Measurements from ENCODE around the gene C2orf74.
"Not testable (repeated sequence)": the region's sequence is repeated elsewhere in the genome, so short reads cannot be mapped to it uniquely, and the experiment has no call there.

C2orf74 gene

GRCh38 chr2:61138859-61139258 is 23.1 kb upstream of the C2orf74 start:
- Histone ChIP-seq H3K9ac (ENCODE audit: low read length) (no peak overlapping the region), H2AFZ (ENCODE audit: low read depth, low read length) (no peak overlapping the region), H3K27me3 (ENCODE audit: low read depth, low read length) (no peaks in the 10 kb centered on the region), H3K4me2 (ENCODE audit: low read length) (no peak overlapping the region), H3K27ac (ENCODE audit: low read length) (no peak overlapping the region), H3K4me3 (ENCODE audit: low read length) (no peak overlapping the region), H3K4me1 (ENCODE audit: low read length) (no peaks in the 10 kb centered on the region), H3K36me3 (replicated peaks; ENCODE audit: low read depth, low read length) (no peaks in the 10 kb centered on the region), H3K9me3 (ENCODE audit: insufficient read depth, low read length) (no peaks in the 10 kb centered on the region), H4K20me1 (ENCODE audit: insufficient read depth, low read length) (no peaks in the 10 kb centered on the region), H3K79me2 (ENCODE audit: low read length) (no peaks in the 10 kb centered on the region)
- no peak for TF ChIP-seq EZH2phosphoT487 (IDR thresholded peaks at IDR 0.05; ENCODE audit: low read depth)
- no peak for TF ChIP-seq CTCF (IDR thresholded peaks at IDR 0.05; ENCODE audit: low read depth, low read length)

DNA sequence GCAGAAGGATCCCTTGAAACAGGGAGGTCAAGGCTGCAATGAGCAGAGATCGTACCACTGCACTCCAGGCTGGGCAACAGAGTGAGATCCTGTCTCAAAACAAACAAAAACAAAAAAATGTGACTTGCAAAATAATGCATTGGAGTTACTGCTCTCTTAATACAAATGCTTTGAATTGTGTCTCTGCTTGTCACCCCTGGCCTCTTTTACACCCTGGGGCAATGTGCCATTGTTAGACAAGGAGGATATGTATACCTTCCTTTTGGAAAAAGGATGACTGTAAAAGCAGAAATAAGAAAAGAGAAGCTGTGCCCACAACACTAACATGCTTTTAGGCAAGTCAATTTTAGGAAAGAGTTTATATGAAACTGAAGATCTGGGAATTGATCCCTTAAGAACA is 20.8 kb upstream of the C2orf74 start:
- no peak for TF ChIP-seq CTCF (IDR thresholded peaks at IDR 0.05; ENCODE audit: low read depth, low read length)
- no peak for TF ChIP-seq EZH2phosphoT487 (IDR thresholded peaks at IDR 0.05; ENCODE audit: low read depth)
- H3K4me1 ChIP-seq (ENCODE audit: low read length) = 0 out of 2 replicates have a peak, but pooled peaks cover 4% of the 10 kb centered on the region
- H3K27ac ChIP-seq (ENCODE audit: low read length) = no peak overlapping the region
- no peaks in the 10 kb centered on the region for H3K27me3 ChIP-seq (ENCODE audit: low read depth, low read length)
- H3K9me3 ChIP-seq (ENCODE audit: insufficient read depth, low read length) = no peaks in the 10 kb centered on the region
- no peaks in the 10 kb centered on the region for H4K20me1 ChIP-seq (ENCODE audit: insufficient read depth, low read length)
- no peak overlapping the region for H3K4me2 ChIP-seq (ENCODE audit: low read length)
- H3K79me2 ChIP-seq (ENCODE audit: low read length) = no peaks in the 10 kb centered on the region; the same call in 1 of the 2 replicates
- no peak overlapping the region for H2AFZ ChIP-seq (ENCODE audit: low read depth, low read length)
- H3K4me3 ChIP-seq (ENCODE audit: low read length) = no peak overlapping the region
- no peak overlapping the region for H3K9ac ChIP-seq (ENCODE audit: low read length)
- H3K36me3 ChIP-seq (replicated peaks; ENCODE audit: low read depth, low read length) = no peaks in the 10 kb centered on the region

DNA sequence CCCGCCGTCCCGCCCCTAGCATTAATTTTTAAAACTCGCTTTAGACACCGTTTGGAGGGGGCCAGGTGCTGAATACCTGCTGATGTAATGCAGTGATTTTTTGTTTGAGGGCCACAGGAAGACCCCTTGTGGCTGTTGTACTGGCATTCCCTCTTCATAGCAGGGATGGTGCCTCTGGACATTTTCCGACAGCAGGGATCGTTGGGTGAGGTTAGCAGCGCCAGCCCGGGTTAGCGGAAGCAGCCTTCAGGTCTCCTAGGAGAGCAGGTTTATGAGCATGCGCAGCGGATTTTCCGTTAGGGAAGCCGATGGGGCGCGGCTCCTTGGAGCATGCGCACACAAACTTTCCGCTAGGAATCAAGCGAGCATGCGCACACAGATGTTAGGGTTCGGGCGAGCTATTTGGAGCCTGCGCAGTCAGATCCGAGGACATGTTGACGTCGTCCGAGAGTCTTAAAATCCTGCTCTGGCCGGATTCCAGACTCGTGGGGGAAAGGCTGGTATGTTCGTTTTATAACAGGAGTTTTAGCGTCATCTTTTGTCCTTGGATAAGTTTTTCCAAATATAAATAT is 17.2 kb upstream of the C2orf74 start:
- H2AFZ ChIP-seq (ENCODE audit: low read depth, low read length) = peak overlapping the region; percentile 100
- 0 out of 2 replicates have a peak, but pooled peaks cover 4% of the 10 kb centered on the region for H3K4me1 ChIP-seq (ENCODE audit: low read length)
- H3K4me2 ChIP-seq (ENCODE audit: low read length) = peak overlapping the region; percentile 67
- no peaks in the 10 kb centered on the region for H3K9me3 ChIP-seq (ENCODE audit: insufficient read depth, low read length)
- peak overlapping the region; percentile 41 for H3K27ac ChIP-seq (ENCODE audit: low read length)
- H3K4me3 ChIP-seq (ENCODE audit: low read length) = peak overlapping the region; percentile 98
- TF ChIP-seq CTCF (IDR thresholded peaks at IDR 0.05; ENCODE audit: low read depth, low read length) (no peak), EZH2phosphoT487 (IDR thresholded peaks at IDR 0.05; ENCODE audit: low read depth) (no peak)
- peaks cover 5% of the 10 kb centered on the region for H3K36me3 ChIP-seq (replicated peaks; ENCODE audit: low read depth, low read length)
- H3K79me2 ChIP-seq (ENCODE audit: low read length) = no peaks in the 10 kb centered on the region; the same call in 1 of the 2 replicates
- no peaks in the 10 kb centered on the region for H3K27me3 ChIP-seq (ENCODE audit: low read depth, low read length)
- peak overlapping the region; percentile 89 for H3K9ac ChIP-seq (ENCODE audit: low read length)
- no peaks in the 10 kb centered on the region for H4K20me1 ChIP-seq (ENCODE audit: insufficient read depth, low read length)

DNA sequence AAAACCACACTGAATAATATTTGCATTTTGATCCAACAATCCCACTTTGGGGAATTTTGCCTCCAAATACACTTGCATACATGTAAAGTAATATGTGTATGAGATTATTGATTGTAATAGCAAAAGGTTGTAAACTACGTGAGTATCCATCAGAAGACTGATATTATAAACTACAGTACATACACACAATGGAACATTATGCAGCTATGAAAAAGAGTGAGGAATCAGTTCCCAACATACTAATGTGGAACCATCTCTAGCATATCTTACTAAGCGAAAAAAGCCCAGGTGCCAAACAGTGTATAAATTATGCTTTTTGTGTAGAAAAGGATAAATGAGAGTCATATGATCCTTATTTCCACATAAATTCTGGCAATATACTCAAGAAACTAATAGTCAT is 16.0 kb upstream of the C2orf74 start:
- Histone ChIP-seq H3K79me2 (ENCODE audit: low read length) (no peaks in the 10 kb centered on the region; the same call in 1 of the 2 replicates), H3K4me1 (ENCODE audit: low read length) (0 out of 2 replicates have a peak, but pooled peaks cover 4% of the 10 kb centered on the region), H3K9ac (ENCODE audit: low read length) (no peak overlapping the region), H3K27me3 (ENCODE audit: low read depth, low read length) (no peaks in the 10 kb centered on the region), H3K36me3 (replicated peaks; ENCODE audit: low read depth, low read length) (peaks cover 5% of the 10 kb centered on the region), H4K20me1 (ENCODE audit: insufficient read depth, low read length) (no peaks in the 10 kb centered on the region), H3K4me2 (ENCODE audit: low read length) (peak overlapping the region; percentile 53), H3K4me3 (ENCODE audit: low read length) (peak overlapping the region; percentile 98; the same call in 1 of the 2 replicates), H3K9me3 (ENCODE audit: insufficient read depth, low read length) (no peaks in the 10 kb centered on the region), H3K27ac (ENCODE audit: low read length) (no peak overlapping the region), H2AFZ (ENCODE audit: low read depth, low read length) (no peak overlapping the region)
- TF ChIP-seq CTCF (IDR thresholded peaks at IDR 0.05; ENCODE audit: low read depth, low read length) (no peak), EZH2phosphoT487 (IDR thresholded peaks at IDR 0.05; ENCODE audit: low read depth) (no peak)

DNA sequence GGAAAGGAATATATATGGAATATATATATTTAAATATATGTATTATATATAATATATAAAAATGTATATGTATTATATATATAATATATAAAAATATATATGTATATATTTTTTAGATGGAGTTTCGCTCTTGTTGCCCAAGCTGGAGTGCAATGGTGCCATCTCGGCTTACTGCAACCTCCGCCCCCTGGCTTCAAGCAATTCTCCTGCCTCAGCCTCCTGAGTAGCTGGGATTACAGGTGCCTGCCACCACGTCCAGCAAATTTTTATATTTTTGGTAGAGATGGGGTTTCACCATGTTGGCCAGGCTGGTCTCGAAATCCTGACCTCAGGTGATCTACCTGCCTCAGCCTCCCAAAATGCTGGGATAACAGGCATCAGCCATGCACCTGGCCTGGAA is 13.9 kb upstream of the C2orf74 start:
- not testable (repeated sequence) for H3K4me3 ChIP-seq (ENCODE audit: low read length); H4K20me1 ChIP-seq (ENCODE audit: insufficient read depth, low read length); H3K4me2 ChIP-seq (ENCODE audit: low read length); H3K4me1 ChIP-seq (ENCODE audit: low read length); H3K9ac ChIP-seq (ENCODE audit: low read length); H3K79me2 ChIP-seq (ENCODE audit: low read length); H3K9me3 ChIP-seq (ENCODE audit: insufficient read depth, low read length); H3K27ac ChIP-seq (ENCODE audit: low read length); H3K27me3 ChIP-seq (ENCODE audit: low read depth, low read length); H2AFZ ChIP-seq (ENCODE audit: low read depth, low read length)
- peaks cover 11% of the 10 kb centered on the region for H3K36me3 ChIP-seq (replicated peaks; ENCODE audit: low read depth, low read length)

Measured in OCI-LY3 (cell line).